Left lung (tissue), 14 donors: ENCODE results near the gene ZBTB5. TPM values are rescaled to one million over a fixed set of nuclear protein-coding genes. Genes with fewer than 3 reads are reported as not detected.
"Not testable (repeated sequence)": the region's sequence is repeated elsewhere in the genome, so short reads cannot be mapped to it uniquely, and the experiment has no call there.

Experiments used
- ATAC-seq: fragments of 200-7000 bp; cut with Tn5 transposase; one replicate; pipeline ENCODE4 v1.9.1; 2020; ENCODE audit warnings: moderate library complexity
- DNase-seq, 4 donors: peaks; one replicate each; pipeline ENCODE4 v3.0.0-alpha.2; 2013 to 2020
- H3K27ac ChIP-seq, 2 donors: fragments of 200-600 bp; sonication (generic) in 1 of 2; one replicate each; pipeline versions ENCODE4 v1.5.0 to v1.8.0; 2020 to 2021
- H3K27me3 ChIP-seq, 2 donors: fragments of 200-600 bp; sonication (generic) in 1 of 2; one replicate each; pipeline versions ENCODE4 v1.5.0 to v1.8.0; 2020 to 2021
- H3K36me3 ChIP-seq, 2 donors: fragments of 200-600 bp; sonication (generic) in 1 of 2; one replicate each; pipeline versions ENCODE4 v1.5.0 to v1.8.0; 2020 to 2021
- H3K4me1 ChIP-seq, 2 donors: fragments of 200-600 bp; one replicate each; pipeline ENCODE4 v1.8.0; 2021
- H3K4me3 ChIP-seq, 2 donors: fragments of 200-600 bp; sonication (generic) in 1 of 2; one replicate each; pipeline versions ENCODE4 v1.5.0 to v1.8.0; 2020 to 2021; ENCODE audit warnings: mild to moderate bottlenecking in 1 of 2
- H3K9me3 ChIP-seq, 2 donors: fragments of 200-600 bp; sonication (generic) in 1 of 2; one replicate each; pipeline versions ENCODE4 v1.5.0 to v1.8.0; 2020 to 2021
- CTCF ChIP-seq, 2 donors: fragments of 200-600 bp; sonication (generic) in 1 of 2; IDR thresholded peaks; one replicate each; pipeline versions ENCODE4 v1.5.0 to v1.8.0; 2021; ENCODE audit warnings: antibody characterized with exemption in 2 of 2
- intact Hi-C, 2 donors: fragments of 100-400 bp; cut with DNase I; formaldehyde crosslinking; loops; one replicate each; pipeline versions ENCODE4 v1.11.2 to v1.14.2; 2022
- long read RNA-seq, 12 donors: library from polyadenylated mRNA in 2 of 12; unstranded in 2 of 12; transcript quantifications; one replicate each; pipeline ENCODE4 v2.0.0 and lab custom pipeline, GENCODE V29; 2019 to 2026
- polyA plus RNA-seq, 6 donors: library from polyadenylated mRNA; unstranded; fragments of 120-200 nt; gene quantifications; one replicate each; pipeline ENCODE4 v1.2.1, GENCODE V29; 2013; ENCODE audit not compliant: insufficient read length in 6 of 6
- total RNA-seq, 2 donors: library from RNA; stranded (reverse); fragmentation: NEBNext Ultra II Directional; extraction: Animal tissue kit (Norgen Biotek cat#: 25700); gene quantifications; one replicate each; pipeline ENCODE4 v1.2.1, GENCODE V29; 2021
- donor health status: DM: no; HTN: yes; CAD: no.
- donor health status: DM: no; HTN: no; CAD: no.

The ZBTB5 gene
- total RNA-seq (1 to 10 TPM; 7.5 to 9.8 TPM), polyA plus RNA-seq (10 to 100 TPM; 25.8 to 28.5 (median 26.2) TPM)
- long read RNA-seq, donor 1, full-length matches to known transcripts, result 9 of 9 reads
- long read RNA-seq, donor 1, partial matches to known transcripts, result 0 of 9 reads
- long read RNA-seq, donor 1, other reads (novel, unspliced or antisense), result 0 of 9 reads
- long read RNA-seq, donor 2, full-length matches to known transcripts, result 8 of 8 reads
- long read RNA-seq, donor 2, partial matches to known transcripts, result 0 of 8 reads
- long read RNA-seq, donor 2, other reads (novel, unspliced or antisense), result 0 of 8 reads
- long read RNA-seq, donor 3, full-length matches to known transcripts, result 3 of 3 reads
- long read RNA-seq, donor 3, partial matches to known transcripts, result 0 of 3 reads
- long read RNA-seq, donor 3, other reads (novel, unspliced or antisense), result 0 of 3 reads
- long read RNA-seq, donor 4, partial matches to known transcripts, result 0 of 1 reads
- long read RNA-seq, donor 4, other reads (novel, unspliced or antisense), result 1 of 1 reads
- long read RNA-seq, donor 5, full-length matches to known transcripts, result 9 of 9 reads
- long read RNA-seq, donor 5, partial matches to known transcripts, result 0 of 9 reads
- long read RNA-seq, donor 5, other reads (novel, unspliced or antisense), result 0 of 9 reads
- long read RNA-seq, donor 6, full-length matches to known transcripts, result 6 of 6 reads
- long read RNA-seq, donor 6, partial matches to known transcripts, result 0 of 6 reads
- long read RNA-seq, donor 6, other reads (novel, unspliced or antisense), result 0 of 6 reads
- long read RNA-seq, donor 7, full-length matches to known transcripts, result 3 of 3 reads
- long read RNA-seq, donor 7, partial matches to known transcripts, result 0 of 3 reads
- long read RNA-seq, donor 7, other reads (novel, unspliced or antisense), result 0 of 3 reads
- long read RNA-seq, donor 8, full-length matches to known transcripts, result 4 of 4 reads
- long read RNA-seq, donor 8, partial matches to known transcripts, result 0 of 4 reads
- long read RNA-seq, donor 8, other reads (novel, unspliced or antisense), result 0 of 4 reads
- long read RNA-seq, donor 9, result 0 reads
- long read RNA-seq, donor 10, partial matches to known transcripts, result 0 of 1 reads
- long read RNA-seq, donor 10, other reads (novel, unspliced or antisense), result 1 of 1 reads
- long read RNA-seq, donor 11, full-length matches to known transcripts, result 4 of 4 reads
- long read RNA-seq, donor 11, partial matches to known transcripts, result 0 of 4 reads
- long read RNA-seq, donor 11, other reads (novel, unspliced or antisense), result 0 of 4 reads
- long read RNA-seq, donor 12, full-length matches to known transcripts, result 6 of 6 reads
- long read RNA-seq, donor 12, partial matches to known transcripts, result 0 of 6 reads
- long read RNA-seq, donor 12, other reads (novel, unspliced or antisense), result 0 of 6 reads

GRCh38 chr9:37465249-37466036, at the start of gene ZBTB5:
Gene ZBTB5, minus strand, starts transcription at chr9:37465450. Its CDS starts 22,899 bp downstream, at chr9:37442551.
- DNase-seq (peak; percentile 98 to 99 (median 98)), ATAC-seq (peak; percentile 87)
- no peaks in the 10 kb centered on the region for H3K9me3 ChIP-seq
- H3K4me1 ChIP-seq, result peaks cover 15 to 35% of the 10 kb centered on the region in 2 donors
- TF ChIP-seq CTCF (IDR thresholded peaks at IDR 0.05), result no peak
- H3K36me3 ChIP-seq, result no peaks in the 10 kb centered on the region
- no peaks in the 10 kb centered on the region for H3K27me3 ChIP-seq
- peak within 1 kb of the TSS; percentile 92 to 97 for H3K27ac ChIP-seq
- intact Hi-C loops, result no loop called here
- peak within 1 kb of the TSS; percentile 79 to 81 for H3K4me3 ChIP-seq

GRCh38 chr9:37514999-37515398, 49.7 kb upstream of the ZBTB5 start:
- Histone ChIP-seq H3K4me3 (no peak overlapping the region), H3K9me3 (no peaks in the 10 kb centered on the region), H3K4me1 (no peaks in the 10 kb centered on the region), H3K27me3 (no peaks in the 10 kb centered on the region), H3K27ac (no peak overlapping the region), H3K36me3 (peaks cover 0 to 21% of the 10 kb centered on the region in 2 donors)
- ATAC-seq (no peak), DNase-seq (no peak)
- no peak for TF ChIP-seq CTCF (IDR thresholded peaks at IDR 0.05)
- intact Hi-C loops, result no loop called here

- H3K4me1 ChIP-seq, H3K27me3 ChIP-seq, DNase-seq, intact Hi-C loops, H3K27ac ChIP-seq, H3K4me3 ChIP-seq, ATAC-seq, H3K9me3 ChIP-seq: not testable (repeated sequence)
- H3K36me3 ChIP-seq, result peaks cover 0 to 19% of the 10 kb centered on the region in 2 donors
Observed at GRCh38 chr9:37514415-37514814, 49.2 kb upstream of the ZBTB5 start.

GRCh38 chr9:37512437-37512836, 47.2 kb upstream of the ZBTB5 start:
- no peak for ATAC-seq
- no peak for TF ChIP-seq CTCF (IDR thresholded peaks at IDR 0.05)
- H3K27me3 ChIP-seq, result no peaks in the 10 kb centered on the region
- intact Hi-C loops, result no loop called here
- H3K4me3 ChIP-seq, result no peak overlapping the region
- DNase-seq, result no peak
- no peaks in the 10 kb centered on the region for H3K9me3 ChIP-seq
- no peak overlapping the region for H3K27ac ChIP-seq
- no peaks in the 10 kb centered on the region for H3K4me1 ChIP-seq
- peaks cover 0 to 14% of the 10 kb centered on the region in 2 donors for H3K36me3 ChIP-seq
